Measurements from ENCODE around the gene SHF.

- TF ChIP-seq CTCF (IDR thresholded peaks at IDR 0.05) (no peak), ZFX (IDR thresholded peaks at IDR 0.05; ENCODE audit: borderline replicate concordance) (no peak)
Observed at GRCh38 chr15:45167631-45168205, 20.0 kb downstream of the SHF start.

Measured in 22Rv1 (cell line).